A172 (cell line): Measurements from ENCODE around the gene LMAN2. TPM values are rescaled to one million over a fixed set of nuclear protein-coding genes. Genes with fewer than 3 reads are reported as not detected.

Experiments
- DNase-seq: peaks from one replicate; pipeline ENCODE4 v3.0.0-alpha.2; 2015; ENCODE audit warnings: low spot score
- total RNA-seq: library from RNA; depleted of rRNA; stranded (reverse); fragments of >200 nt; shearing (Covaris generic); gene quantifications from 2 replicates; pipeline ENCODE4 v1.2.3, GENCODE V29; 2014; rRNA removed

LMAN2 gene
- total RNA-seq, 1 experiment from 2014 or later = 423 TPM

DNA sequence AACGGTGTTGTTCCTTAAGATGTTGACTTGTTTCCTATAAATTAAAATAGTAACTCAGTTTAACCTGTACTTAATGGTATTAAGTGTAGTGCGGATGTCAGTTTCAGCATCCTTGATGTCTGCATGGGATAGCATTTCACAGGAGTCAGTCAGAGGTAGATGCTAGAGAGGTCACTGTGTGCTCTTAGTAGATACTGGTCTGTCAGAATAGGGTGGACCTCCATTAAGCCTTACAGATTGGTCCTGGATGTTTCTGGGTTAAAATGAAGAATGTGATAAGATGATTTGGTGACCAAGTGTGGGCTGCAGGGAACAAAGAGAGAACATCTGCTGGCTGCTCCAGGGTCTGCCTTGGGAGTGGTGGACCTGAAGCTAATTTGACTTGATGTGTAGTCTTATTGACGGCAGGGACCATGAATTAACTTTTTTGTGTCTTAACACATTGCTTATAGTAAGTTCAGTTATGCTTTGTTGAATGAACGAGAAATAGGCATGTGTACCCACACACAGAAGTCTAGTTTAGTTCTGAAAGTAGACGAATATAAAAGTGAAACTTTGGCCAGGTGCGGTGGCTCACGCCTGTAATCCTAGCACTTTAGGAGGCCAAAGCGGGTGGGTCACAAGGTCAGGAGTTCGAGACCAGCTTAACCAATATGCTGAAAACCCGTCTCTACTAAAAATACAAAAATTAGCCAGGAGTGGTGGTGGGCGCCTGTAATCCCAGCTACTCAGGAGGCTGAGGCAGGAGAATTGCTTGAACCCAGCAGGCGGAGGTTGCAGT is 60.5 kb downstream of the LMAN2 start:
- DNase-seq = no peak

DNA sequence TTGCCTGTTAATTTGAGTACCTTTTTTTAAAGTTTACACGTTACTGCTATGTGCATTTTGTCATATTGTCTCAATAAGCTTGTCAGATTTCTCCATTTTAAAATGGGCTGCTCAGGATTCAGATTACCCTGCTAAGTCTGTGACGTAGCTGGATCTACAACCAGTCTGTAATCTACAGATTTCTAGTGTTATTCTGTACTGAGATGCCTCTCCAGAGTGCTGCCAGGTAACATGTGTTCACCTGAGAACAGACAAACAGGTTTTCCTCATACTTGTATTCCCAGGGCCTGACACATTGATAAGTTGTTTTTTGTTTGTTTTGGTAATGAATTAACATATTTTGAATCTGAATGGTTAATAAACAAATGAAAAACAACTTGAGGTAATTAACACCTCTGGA is 63.3 kb downstream of the LMAN2 start:
- DNase-seq = no peak

Other genes starting within 250 kb of the LMAN2 start
- gene NSD1, start 217.9 kb downstream of the LMAN2 start, total RNA-seq = 39.9 and 48.6 TPM in 2 replicates
- 15.3 and 23.1 TPM in 2 replicates for gene RAB24, start 47.9 kb downstream of the LMAN2 start, total RNA-seq
- 376 and 403 TPM in 2 replicates for gene PRELID1, start 47.9 kb downstream of the LMAN2 start, total RNA-seq
- gene MXD3, start 39.8 kb downstream of the LMAN2 start, total RNA-seq = 81.3 and 99.7 TPM in 2 replicates
- 28.2 and 36.5 TPM in 2 replicates for gene RGS14, start 6.3 kb upstream of the LMAN2 start, total RNA-seq
- 0.05 TPM in 1 of 2 replicates, not detected in the other for gene SLC34A1, start 32.8 kb upstream of the LMAN2 start, total RNA-seq
- not detected in 2 replicates for gene PFN3, start 49.0 kb upstream of the LMAN2 start, total RNA-seq
- 5.6 and 11.3 TPM in 2 replicates for gene F12, start 57.9 kb upstream of the LMAN2 start, total RNA-seq
- 59.3 and 67.6 TPM in 2 replicates for gene GRK6, start 75.0 kb upstream of the LMAN2 start, total RNA-seq
- 58.8 and 72.4 TPM in 2 replicates for gene PRR7, start 95.1 kb upstream of the LMAN2 start, total RNA-seq
- gene DBN1, start 122.0 kb upstream of the LMAN2 start, total RNA-seq = 343 and 354 TPM in 2 replicates
- gene PDLIM7, start 145.9 kb upstream of the LMAN2 start, total RNA-seq = 189 and 215 TPM in 2 replicates
- 0.19 and 1.7 TPM in 2 replicates for gene DOK3, start 158.2 kb upstream of the LMAN2 start, total RNA-seq
- gene DDX41, start 165.3 kb upstream of the LMAN2 start, total RNA-seq = 153 and 154 TPM in 2 replicates
- gene FAM193B, start 202.9 kb upstream of the LMAN2 start, total RNA-seq = 21.8 and 28.7 TPM in 2 replicates
- 119 and 124 TPM in 2 replicates for gene TMED9, start 240.5 kb upstream of the LMAN2 start, total RNA-seq
- 29.5 and 35.4 TPM in 2 replicates for gene B4GALT7, start 248.5 kb upstream of the LMAN2 start, total RNA-seq